DOHH2 (cell line): ENCODE measurements around the gene COMMD7.

Experiments
- H3F3A ChIP-seq: fragments of 200-600 bp; sonication (generic), shearing (Covaris generic); 2 replicates; pipeline ENCODE4 v1.6.0; 2016; ENCODE audit warnings: antibody characterized with exemption, mild to moderate bottlenecking; ENCODE audit not compliant: control insufficient read depth, insufficient read depth
- H3K27ac ChIP-seq: fragments of 200-600 bp; sonication (generic); 2 replicates; pipeline ENCODE4 v1.5.1; 2014; ENCODE audit warnings: low read depth, mild to moderate bottlenecking, low read length, moderate library complexity
- H3K27me3 ChIP-seq: fragments of 200-600 bp; sonication (generic); 2 replicates; pipeline ENCODE4 v1.6.1; 2014; ENCODE audit warnings: mild to moderate bottlenecking, low read length, mixed read lengths; ENCODE audit not compliant: control insufficient read depth
- H3K36me3 ChIP-seq: fragments of 200-600 bp; sonication (generic); 2 replicates; pipeline ENCODE4 v1.6.1; 2014; ENCODE audit warnings: mild to moderate bottlenecking, low read length, moderate library complexity, mixed read lengths; ENCODE audit not compliant: control insufficient read depth
- H3K4me1 ChIP-seq: fragments of 200-600 bp; sonication (generic); 2 replicates; pipeline ENCODE4 v1.6.1; 2014; ENCODE audit warnings: mild to moderate bottlenecking, low read length, mixed read lengths; ENCODE audit not compliant: control insufficient read depth
- H3K4me2 ChIP-seq: fragments of 200-600 bp; sonication (generic); 2 replicates; pipeline ENCODE4 v1.6.0; 2014; ENCODE audit warnings: mild to moderate bottlenecking, low read length, moderate library complexity
- H3K4me3 ChIP-seq: fragments of 200-600 bp; sonication (generic); 2 replicates; pipeline ENCODE4 v1.5.1; 2014; ENCODE audit warnings: mild to moderate bottlenecking, low read length, mixed read lengths
- H3K79me2 ChIP-seq: fragments of 200-600 bp; sonication (generic); 2 replicates; pipeline ENCODE4 v1.6.1; 2014; ENCODE audit warnings: mild to moderate bottlenecking, low read length, mixed read lengths; ENCODE audit not compliant: control insufficient read depth
- H3K9me2 ChIP-seq: fragments of 200-600 bp; sonication (generic); replicated peaks from 2 replicates; pipeline ENCODE4 v1.6.1; 2014; ENCODE audit warnings: mild to moderate bottlenecking, low read length, mixed read lengths; ENCODE audit not compliant: control insufficient read depth
- H3K9me3 ChIP-seq: fragments of 200-600 bp; sonication (generic); 2 replicates; pipeline ENCODE4 v1.6.1; 2014; ENCODE audit warnings: antibody characterized with exemption, low read length, mixed read lengths; ENCODE audit not compliant: control insufficient read depth, insufficient read depth
- H4K20me1 ChIP-seq: fragments of 200-600 bp; sonication (generic); 2 replicates; pipeline ENCODE4 v1.6.0; 2014; ENCODE audit warnings: low read depth, mild to moderate bottlenecking, antibody characterized with exemption, low read length, moderate library complexity; ENCODE audit not compliant: control insufficient read depth, insufficient read depth
- CTCF ChIP-seq: fragments of 200-600 bp; sonication (generic); IDR thresholded peaks from one replicate; pipeline ENCODE4 v1.5.1; 2014; ENCODE audit warnings: antibody characterized with exemption, mild to moderate bottlenecking, low read depth, low read length; ENCODE audit not compliant: poor library complexity, severe bottlenecking
- EZH2phosphoT487 ChIP-seq: fragments of 200-600 bp; sonication (generic); IDR thresholded peaks from 2 replicates; pipeline ENCODE4 v1.6.1; 2017; ENCODE audit warnings: borderline replicate concordance, mild to moderate bottlenecking, antibody characterized with exemption, low read length, moderate library complexity, mixed read lengths

The COMMD7 gene

GRCh38 chr20:32674362-32674789 lies 68.9 kb downstream of the COMMD7 start:
- H3K36me3 ChIP-seq: no peaks in the 10 kb centered on the region
- H3K79me2 ChIP-seq: no peaks in the 10 kb centered on the region
- H3K27ac ChIP-seq: peak overlapping the region; percentile 94
- no peaks in the 10 kb centered on the region for H3K27me3 ChIP-seq
- peaks cover 64% of the 10 kb centered on the region for H3K4me1 ChIP-seq
- peak; percentile 85 for TF ChIP-seq CTCF
- no peak for TF ChIP-seq EZH2phosphoT487
- peaks cover 13% of the 10 kb centered on the region; the same call in 1 of the 2 replicates for H3F3A ChIP-seq
- no peaks in the 10 kb centered on the region for H3K9me2 ChIP-seq
- H3K9me3 ChIP-seq: no peaks in the 10 kb centered on the region
- 0 out of 2 replicates have a peak overlapping the region, but pooled peaks have one; percentile 60 for H3K4me3 ChIP-seq
- no peaks in the 10 kb centered on the region for H4K20me1 ChIP-seq
- H3K4me2 ChIP-seq: peak overlapping the region; percentile 90

GRCh38 chr20:32672982-32673851 lies 70.0 kb downstream of the COMMD7 start:
- H3K4me2 ChIP-seq: peak overlapping the region; percentile 90
- TF ChIP-seq EZH2phosphoT487: no peak
- peak; percentile 32 for TF ChIP-seq CTCF

GRCh38 chr20:32672394-32672981 lies 70.8 kb downstream of the COMMD7 start:
- Histone ChIP-seq H3K27ac (peak overlapping the region; percentile 94), H3K4me2 (peak overlapping the region; percentile 90)
- TF ChIP-seq CTCF (no peak), EZH2phosphoT487 (no peak)

More at GRCh38 chr20:32672982-32673851, 70.0 kb downstream of the COMMD7 start:
- H3F3A ChIP-seq: peaks cover 13% of the 10 kb centered on the region; the same call in 1 of the 2 replicates
- no peaks in the 10 kb centered on the region for H3K9me3 ChIP-seq
- no peaks in the 10 kb centered on the region for H3K79me2 ChIP-seq
- H3K27me3 ChIP-seq: no peaks in the 10 kb centered on the region
- H3K4me3 ChIP-seq: peak overlapping the region; percentile 60
- H3K27ac ChIP-seq: peak overlapping the region; percentile 94
- H4K20me1 ChIP-seq: no peaks in the 10 kb centered on the region
- no peaks in the 10 kb centered on the region for H3K9me2 ChIP-seq
- H3K36me3 ChIP-seq: no peaks in the 10 kb centered on the region
- H3K4me1 ChIP-seq: peaks cover 71% of the 10 kb centered on the region

More at GRCh38 chr20:32672394-32672981, 70.8 kb downstream of the COMMD7 start:
- peaks cover 66% of the 10 kb centered on the region for H3K4me1 ChIP-seq
- no peaks in the 10 kb centered on the region for H4K20me1 ChIP-seq
- no peaks in the 10 kb centered on the region for H3K9me3 ChIP-seq
- H3K36me3 ChIP-seq: no peaks in the 10 kb centered on the region
- no peaks in the 10 kb centered on the region for H3K9me2 ChIP-seq
- H3K4me3 ChIP-seq: peak overlapping the region; percentile 60
- no peaks in the 10 kb centered on the region for H3K79me2 ChIP-seq
- peaks cover 13% of the 10 kb centered on the region; the same call in 1 of the 2 replicates for H3F3A ChIP-seq
- H3K27me3 ChIP-seq: no peaks in the 10 kb centered on the region
